AG09309 (cell line): Measurements from ENCODE around the gene PLEKHJ1.

Experiments used
- DNase-seq: peaks from one replicate; pipeline ENCODE4 v3.0.0-alpha.2; 2010; ENCODE audit warnings: low read depth
- H3K4me3 ChIP-seq: 2 replicates; pipeline ENCODE4 v1.5.1; 2011; ENCODE audit warnings: mild to moderate bottlenecking, low read depth, low read length, moderate library complexity; ENCODE audit not compliant: control insufficient read depth
- TF ChIP-seq, protein P1 (sequence below): IDR thresholded peaks from 2 replicates; pipeline ENCODE4 v1.5.1; 2011; ENCODE audit warnings: mild to moderate bottlenecking, low read depth, low read length, inconsistent platforms; ENCODE audit not compliant: insufficient read depth, control insufficient read depth; ENCODE audit errors: missing control alignments

Gene PLEKHJ1

DNA sequence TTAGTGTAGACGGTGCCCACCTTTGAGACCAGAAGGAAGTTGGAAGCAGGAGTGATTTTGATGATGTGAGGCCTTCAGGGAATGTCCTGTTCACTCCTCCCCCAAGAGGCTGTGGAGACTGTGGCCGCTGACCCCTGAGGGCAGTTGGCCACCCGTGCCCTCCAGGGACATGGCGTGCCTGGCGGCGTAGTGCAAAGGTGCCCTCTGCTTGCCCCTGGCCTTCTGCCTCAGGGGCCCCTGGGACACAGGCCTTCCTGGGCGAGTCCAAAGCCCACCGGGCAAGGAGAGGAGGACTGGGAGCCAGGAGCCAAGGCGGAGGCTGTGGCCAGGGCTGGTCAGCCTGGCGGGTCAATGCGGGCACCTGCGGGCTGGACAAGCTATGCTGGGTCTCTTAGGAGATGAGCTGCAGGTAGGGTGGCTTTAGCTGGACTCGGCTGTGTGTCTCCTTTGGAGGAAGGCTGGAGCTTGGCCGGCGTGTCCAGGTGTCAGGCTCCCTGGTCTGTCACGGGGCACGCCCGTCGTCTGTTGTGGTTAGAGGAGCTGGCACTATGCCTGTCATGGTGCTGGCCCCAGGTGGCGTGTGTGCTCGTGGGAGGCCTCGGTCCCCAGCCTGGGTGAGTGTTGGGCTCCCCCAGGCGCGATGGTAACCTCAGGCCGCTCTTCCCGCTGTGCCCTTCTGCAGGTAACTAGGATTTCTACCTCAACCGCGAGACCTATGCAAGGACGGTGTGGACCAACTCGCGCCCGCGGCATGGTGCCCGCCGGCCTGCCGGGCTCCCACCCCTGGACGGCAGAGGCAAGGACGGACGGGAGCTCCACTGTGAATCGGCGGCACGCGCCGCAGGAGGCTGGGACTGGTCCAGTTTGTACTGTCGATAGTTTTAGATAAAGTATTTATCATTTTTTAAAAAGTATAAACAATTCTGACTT is 6.8 kb downstream of the PLEKHJ1 start:
- DNase-seq: no peak
- TF ChIP-seq, protein P1, sequence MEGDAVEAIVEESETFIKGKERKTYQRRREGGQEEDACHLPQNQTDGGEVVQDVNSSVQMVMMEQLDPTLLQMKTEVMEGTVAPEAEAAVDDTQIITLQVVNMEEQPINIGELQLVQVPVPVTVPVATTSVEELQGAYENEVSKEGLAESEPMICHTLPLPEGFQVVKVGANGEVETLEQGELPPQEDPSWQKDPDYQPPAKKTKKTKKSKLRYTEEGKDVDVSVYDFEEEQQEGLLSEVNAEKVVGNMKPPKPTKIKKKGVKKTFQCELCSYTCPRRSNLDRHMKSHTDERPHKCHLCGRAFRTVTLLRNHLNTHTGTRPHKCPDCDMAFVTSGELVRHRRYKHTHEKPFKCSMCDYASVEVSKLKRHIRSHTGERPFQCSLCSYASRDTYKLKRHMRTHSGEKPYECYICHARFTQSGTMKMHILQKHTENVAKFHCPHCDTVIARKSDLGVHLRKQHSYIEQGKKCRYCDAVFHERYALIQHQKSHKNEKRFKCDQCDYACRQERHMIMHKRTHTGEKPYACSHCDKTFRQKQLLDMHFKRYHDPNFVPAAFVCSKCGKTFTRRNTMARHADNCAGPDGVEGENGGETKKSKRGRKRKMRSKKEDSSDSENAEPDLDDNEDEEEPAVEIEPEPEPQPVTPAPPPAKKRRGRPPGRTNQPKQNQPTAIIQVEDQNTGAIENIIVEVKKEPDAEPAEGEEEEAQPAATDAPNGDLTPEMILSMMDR: no peak
- no peak overlapping the region for H3K4me3 ChIP-seq

DNA sequence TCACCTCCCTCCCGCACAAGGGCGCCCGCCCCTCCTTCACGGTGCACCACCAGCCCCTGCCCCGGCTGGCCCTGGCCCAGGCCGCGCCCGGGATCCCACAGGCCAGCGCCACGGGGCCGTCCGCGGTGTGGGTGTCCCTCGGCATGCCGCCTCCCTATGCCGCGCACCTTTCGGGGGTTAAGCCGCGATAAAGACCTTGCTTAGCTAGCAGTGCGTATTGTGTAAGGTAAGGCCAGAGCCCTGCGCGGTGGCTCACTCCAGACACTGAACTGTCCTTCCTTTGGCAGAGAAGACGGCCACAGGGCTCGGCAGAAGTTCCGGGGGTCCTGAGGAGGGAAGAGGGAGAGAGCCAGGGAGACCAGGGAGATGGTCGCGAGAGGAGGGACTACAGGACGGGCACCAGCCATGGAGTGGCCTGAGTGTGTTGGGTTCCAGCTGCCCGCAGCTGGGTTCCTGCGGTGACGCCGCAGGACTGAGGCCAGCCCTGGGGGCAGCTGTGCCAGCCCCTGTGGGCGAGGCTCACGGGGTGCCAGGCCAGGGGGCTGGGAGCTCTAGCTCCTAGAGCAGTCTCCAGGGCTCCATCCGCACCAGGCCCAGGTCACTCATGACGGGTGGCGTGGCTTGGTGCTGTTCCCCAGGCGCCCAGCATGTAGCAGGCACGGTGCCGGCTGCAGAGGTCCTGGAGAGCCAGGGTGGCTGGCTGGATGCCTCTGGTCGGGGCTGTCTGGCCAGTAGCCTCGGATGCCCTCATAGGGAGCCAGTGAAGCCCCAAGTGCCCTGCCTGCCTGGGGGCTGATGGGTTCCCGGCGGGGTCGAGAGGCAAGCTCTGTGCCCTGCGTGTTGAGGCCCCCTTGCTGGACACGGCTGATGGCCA is 7.7 kb downstream of the PLEKHJ1 start:
- H3K4me3 ChIP-seq: no peak overlapping the region
- TF ChIP-seq, protein P1: no peak

DNA sequence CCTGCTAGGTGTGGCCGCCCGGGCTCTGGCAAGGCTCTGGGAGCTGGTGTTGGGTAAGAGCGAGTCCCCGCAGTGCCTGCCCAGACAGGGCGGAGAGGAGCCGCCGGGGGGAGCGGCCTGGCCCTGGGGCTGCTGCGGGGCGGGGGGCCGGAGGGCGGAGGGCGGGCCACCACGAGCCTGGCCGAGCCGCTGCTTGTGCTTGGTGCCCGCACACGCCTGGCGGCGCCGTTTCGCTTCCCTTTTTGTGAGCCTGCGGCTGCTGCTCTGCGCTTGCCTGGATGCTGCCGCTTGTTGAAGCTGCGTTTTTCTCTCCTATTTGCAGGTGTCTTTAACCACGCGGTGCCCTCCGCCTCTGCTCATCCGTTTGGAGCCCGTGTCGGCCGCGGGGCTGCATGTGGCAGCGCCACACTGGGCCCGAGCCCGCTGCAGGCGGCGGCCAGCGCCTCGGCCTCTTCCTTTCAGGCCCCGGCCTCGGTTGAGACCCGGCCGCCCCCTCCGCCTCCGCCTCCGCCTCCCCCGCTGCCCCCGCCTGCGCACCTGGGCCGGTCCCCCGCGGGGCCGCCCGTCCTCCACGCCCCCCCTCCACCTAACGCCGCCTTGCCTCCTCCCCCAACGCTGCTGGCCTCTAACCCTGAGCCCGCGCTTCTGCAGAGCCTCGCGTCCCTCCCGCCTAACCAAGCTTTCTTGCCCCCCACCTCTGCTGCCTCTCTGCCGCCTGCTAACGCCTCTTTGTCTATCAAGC is 8.5 kb downstream of the PLEKHJ1 start:
- H3K4me3 ChIP-seq: no peak overlapping the region
- TF ChIP-seq, protein P1: no peak
- no peak for DNase-seq

More for the DNA sequence above, 7.7 kb downstream of the PLEKHJ1 start:
- no peak for DNase-seq

DNA sequence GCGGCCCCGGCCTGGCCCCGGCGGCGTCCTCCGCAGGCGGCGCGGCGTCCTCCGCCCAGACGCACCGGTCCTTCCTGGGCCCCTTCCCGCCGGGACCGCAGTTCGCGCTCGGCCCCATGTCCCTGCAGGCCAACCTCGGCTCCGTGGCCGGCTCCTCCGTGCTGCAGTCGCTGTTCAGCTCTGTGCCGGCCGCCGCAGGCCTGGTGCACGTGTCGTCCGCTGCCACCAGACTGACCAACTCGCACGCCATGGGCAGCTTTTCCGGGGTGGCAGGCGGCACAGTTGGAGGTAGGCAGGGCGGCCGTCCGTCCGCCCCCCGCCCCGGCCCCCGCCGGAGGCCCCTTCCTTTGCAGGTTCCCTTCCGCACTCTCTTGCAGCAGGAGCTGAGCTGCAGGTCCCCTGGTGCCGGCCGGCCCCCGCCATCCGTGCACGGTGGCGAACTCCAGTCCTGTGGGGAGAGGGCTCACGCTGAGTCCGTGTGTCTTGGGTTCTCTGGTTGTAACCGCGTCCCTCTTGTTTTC is 9.2 kb downstream of the PLEKHJ1 start:
- DNase-seq: no peak
- H3K4me3 ChIP-seq: no peak overlapping the region
- TF ChIP-seq, protein P1: no peak

DNA sequence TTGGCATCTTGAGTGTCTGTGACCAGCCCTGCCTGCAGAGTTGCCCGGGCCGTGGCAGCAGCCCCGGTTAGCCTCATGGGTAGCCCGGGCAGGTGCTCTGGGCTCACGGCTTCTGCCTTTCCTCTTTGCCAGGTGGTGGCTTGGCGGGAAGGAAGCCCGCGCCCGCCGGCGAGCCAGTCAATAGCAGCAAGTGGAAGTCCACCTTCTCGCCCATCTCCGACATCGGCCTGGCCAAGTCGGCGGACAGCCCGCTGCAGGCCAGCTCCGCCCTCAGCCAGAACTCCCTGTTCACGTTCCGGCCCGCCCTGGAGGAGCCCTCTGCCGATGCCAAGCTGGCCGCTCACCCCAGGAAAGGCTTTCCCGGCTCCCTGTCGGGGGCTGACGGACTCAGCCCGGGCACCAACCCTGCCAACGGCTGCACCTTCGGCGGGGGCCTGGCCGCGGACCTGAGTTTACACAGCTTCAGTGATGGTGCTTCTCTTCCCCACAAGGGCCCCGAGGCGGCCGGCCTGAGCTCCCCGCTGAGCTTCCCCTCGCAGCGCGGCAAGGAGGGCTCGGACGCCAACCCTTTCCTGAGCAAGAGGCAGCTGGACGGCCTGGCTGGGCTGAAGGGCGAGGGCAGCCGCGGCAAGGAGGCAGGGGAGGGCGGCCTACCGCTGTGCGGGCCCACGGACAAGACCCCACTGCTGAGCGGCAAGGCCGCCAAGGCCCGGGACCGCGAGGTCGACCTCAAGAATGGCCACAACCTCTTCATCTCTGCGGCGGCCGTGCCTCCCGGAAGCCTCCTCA is 9.9 kb downstream of the PLEKHJ1 start:
- TF ChIP-seq, protein P1: no peak
- H3K4me3 ChIP-seq: no peak overlapping the region
- no peak for DNase-seq
